ENCODE measurements around the gene PCDH15. TPM values are rescaled to one million over a fixed set of nuclear protein-coding genes. Genes with fewer than 3 reads are reported as not detected.

PCDH15 gene
- total RNA-seq, 4 donors from 2014 or later: 0.14 to 0.48 (median 0.37) TPM; not detected in 1

GRCh38 chr10:54002077-54002476 lies 799.0 kb downstream of the PCDH15 start:
- in situ Hi-C loops (cut with MboI; ENCODE audit: low pct_ligation_motif_present in 1 of 4, low pct_unique_long_range_greater_than_20kb in 1 of 4, low sequenced_read_pairs in 3 of 4) (no loop called here), intact Hi-C loops (cut with DNase I; ENCODE audit: low total_unique reads) (no loop called here)
- no peak for DNase-seq
- WGBS, 2 donors (ENCODE audit: low coverage in 1 of 2): 96 to 100% methylated on average over 1 of the region's 1 CpG
- H3K27ac ChIP-seq: no peak overlapping the region
- no peak overlapping the region for H3K4me3 ChIP-seq
- H3K36me3 ChIP-seq: no peaks in the 10 kb centered on the region
- no peak for TF ChIP-seq POLR2AphosphoS5 (IDR thresholded peaks at IDR 0.05)
- TF ChIP-seq EP300 (IDR thresholded peaks at IDR 0.05; ENCODE audit: low read depth): no peak
- H3K27me3 ChIP-seq: no peaks in the 10 kb centered on the region
- H3K9me3 ChIP-seq: no peaks in the 10 kb centered on the region
- peaks cover 0 to 11% (median 0%) of the 10 kb centered on the region in 4 donors for H3K4me1 ChIP-seq

GRCh38 chr10:53997953-53998352 lies 803.1 kb downstream of the PCDH15 start:
- TF ChIP-seq CTCF (IDR thresholded peaks at IDR 0.05) (peak in 1 of 5 experiments; percentile 16), EP300 (IDR thresholded peaks at IDR 0.05; ENCODE audit: low read depth) (no peak)
- H3K9me3 ChIP-seq: no peaks in the 10 kb centered on the region
- no peaks in the 10 kb centered on the region for H3K36me3 ChIP-seq
- 31 to 48% methylated on average over 2 of the region's 2 CpGs for WGBS, 2 donors (ENCODE audit: low coverage in 1 of 2)
- no peak overlapping the region for H3K27ac ChIP-seq
- peaks cover 0 to 11% (median 0%) of the 10 kb centered on the region in 4 donors for H3K4me1 ChIP-seq
- no peaks in the 10 kb centered on the region for H3K27me3 ChIP-seq
- H3K4me3 ChIP-seq: no peak overlapping the region
- intact Hi-C loops (cut with DNase I; ENCODE audit: low total_unique reads): no loop called here
- DNase-seq: no peak
- in situ Hi-C loops (cut with MboI; ENCODE audit: low pct_ligation_motif_present in 1 of 4, low pct_unique_long_range_greater_than_20kb in 1 of 4, low sequenced_read_pairs in 3 of 4): no loop called here

GRCh38 chr10:53990799-53991238 lies 810.2 kb downstream of the PCDH15 start:
- TF ChIP-seq POLR2AphosphoS5 (IDR thresholded peaks at IDR 0.05): no peak
- no peak for TF ChIP-seq POLR2A (IDR thresholded peaks at IDR 0.05)
- no peak for TF ChIP-seq EP300 (IDR thresholded peaks at IDR 0.05; ENCODE audit: low read depth)
- TF ChIP-seq CTCF (IDR thresholded peaks at IDR 0.05): no peak
- Histone ChIP-seq H3K4me1 (no peaks in the 10 kb centered on the region), H3K27ac (no peak overlapping the region), H3K36me3 (no peaks in the 10 kb centered on the region), H3K4me3 (no peak overlapping the region), H3K27me3 (no peaks in the 10 kb centered on the region), H3K9me3 (no peaks in the 10 kb centered on the region)
- in situ Hi-C loops (cut with MboI; ENCODE audit: low pct_ligation_motif_present in 1 of 4, low pct_unique_long_range_greater_than_20kb in 1 of 4, low sequenced_read_pairs in 3 of 4) (no loop called here), intact Hi-C loops (cut with DNase I; ENCODE audit: low total_unique reads) (no loop called here)
- no peak for DNase-seq
- 91% methylated on average over 28 of the region's 28 CpGs; no CpG with 5 or more reads in 1 of the 2 donors for WGBS, 2 donors (ENCODE audit: low coverage in 1 of 2)

- H3K4me3 ChIP-seq: no peak overlapping the region
- no peaks in the 10 kb centered on the region for H3K27me3 ChIP-seq
- H3K4me1 ChIP-seq: no peaks in the 10 kb centered on the region
- in situ Hi-C loops (cut with MboI; ENCODE audit: low pct_ligation_motif_present in 1 of 4, low pct_unique_long_range_greater_than_20kb in 1 of 4, low sequenced_read_pairs in 3 of 4) (no loop called here), intact Hi-C loops (cut with DNase I; ENCODE audit: low total_unique reads) (no loop called here)
- no peak for DNase-seq
- no peak overlapping the region for H3K27ac ChIP-seq
- TF ChIP-seq CTCF (IDR thresholded peaks at IDR 0.05) (no peak), POLR2AphosphoS5 (IDR thresholded peaks at IDR 0.05) (no peak), EP300 (IDR thresholded peaks at IDR 0.05; ENCODE audit: low read depth) (no peak), POLR2A (IDR thresholded peaks at IDR 0.05) (no peak)
- WGBS, 2 donors (ENCODE audit: low coverage in 1 of 2): 22 to 30% methylated on average over 3 of the region's 3 CpGs
- H3K36me3 ChIP-seq: no peaks in the 10 kb centered on the region
- no peaks in the 10 kb centered on the region for H3K9me3 ChIP-seq
Measured at GRCh38 chr10:53983431-53983830, 817.6 kb downstream of the PCDH15 start.

- H3K4me3 ChIP-seq: no peak overlapping the region
- no peaks in the 10 kb centered on the region for H3K9me3 ChIP-seq
- H3K27ac ChIP-seq: no peak overlapping the region
- intact Hi-C loops (cut with DNase I; ENCODE audit: low total_unique reads): no loop called here
- no peaks in the 10 kb centered on the region for H3K27me3 ChIP-seq
- H3K4me1 ChIP-seq: no peaks in the 10 kb centered on the region
- H3K36me3 ChIP-seq: no peaks in the 10 kb centered on the region
- 71 to 81% methylated on average over 3 of the region's 3 CpGs for WGBS, 2 donors (ENCODE audit: low coverage in 1 of 2)
- DNase-seq: no peak
- TF ChIP-seq POLR2A (IDR thresholded peaks at IDR 0.05) (no peak), CTCF (IDR thresholded peaks at IDR 0.05) (no peak)
- in situ Hi-C loops (cut with MboI; ENCODE audit: low pct_ligation_motif_present in 1 of 4, low pct_unique_long_range_greater_than_20kb in 1 of 4, low sequenced_read_pairs in 3 of 4): no loop called here
Measured at GRCh38 chr10:53980210-53980609, 820.8 kb downstream of the PCDH15 start.
